ENCODE data around the gene TCF23.

Gene TCF23

GRCh38 chr2:27133195-27133875 lies 15.5 kb upstream of the TCF23 start:
- Histone ChIP-seq H3K27me3 (ENCODE audit: control insufficient read depth, insufficient read depth, low read length) (no peaks in the 10 kb centered on the region), H3K4me1 (ENCODE audit: control insufficient read depth, insufficient read depth, low read length) (peaks cover 7% of the 10 kb centered on the region), H3K9ac (ENCODE audit: low read length) (no peak overlapping the region), H3K4me3 (ENCODE audit: low read length) (peak overlapping the region; percentile 91), H3K36me3 (ENCODE audit: control insufficient read depth, insufficient read depth, low read length) (peaks cover 23% of the 10 kb centered on the region), H3K27ac (ENCODE audit: low read depth, low read length) (no peak overlapping the region)

- Histone ChIP-seq H3K27ac (ENCODE audit: low read depth, low read length) (peak within 1 kb of the TSS; percentile 87), H3K36me3 (ENCODE audit: control insufficient read depth, insufficient read depth, low read length) (peaks cover 23% of the 10 kb centered on the region)
These were observed 14.7 kb upstream of the TCF23 start, which contains the start of gene PREB for GRCh38 chr2:27133905-27134780. PREB (minus strand) TSS chr2:27134636; CDS start chr2:27134421, 215 bp downstream.

GRCh38 chr2:27134781-27135477 lies 13.9 kb upstream of the TCF23 start:
- Histone ChIP-seq H3K4me1 (ENCODE audit: control insufficient read depth, insufficient read depth, low read length) (peaks cover 7% of the 10 kb centered on the region), H3K4me3 (ENCODE audit: low read length) (peak overlapping the region; percentile 91), H3K9ac (ENCODE audit: low read length) (no peak overlapping the region), H3K27me3 (ENCODE audit: control insufficient read depth, insufficient read depth, low read length) (no peaks in the 10 kb centered on the region), H3K36me3 (ENCODE audit: control insufficient read depth, insufficient read depth, low read length) (peaks cover 18% of the 10 kb centered on the region), H3K27ac (ENCODE audit: low read depth, low read length) (peak overlapping the region; percentile 70)

More at GRCh38 chr2:27133905-27134780, 14.7 kb upstream of the TCF23 start, which contains the start of gene PREB:
- Histone ChIP-seq H3K9ac (ENCODE audit: low read length) (peak within 1 kb of the TSS; percentile 83), H3K27me3 (ENCODE audit: control insufficient read depth, insufficient read depth, low read length) (no peaks in the 10 kb centered on the region), H3K4me1 (ENCODE audit: control insufficient read depth, insufficient read depth, low read length) (peaks cover 7% of the 10 kb centered on the region), H3K4me3 (ENCODE audit: low read length) (peak within 1 kb of the TSS; percentile 91)

- H3K27me3 ChIP-seq (ENCODE audit: control insufficient read depth, insufficient read depth, low read length): no peaks in the 10 kb centered on the region
- no peak overlapping the region for H3K27ac ChIP-seq (ENCODE audit: low read depth, low read length)
- H3K4me3 ChIP-seq (ENCODE audit: low read length): no peak overlapping the region
- H3K4me1 ChIP-seq (ENCODE audit: control insufficient read depth, insufficient read depth, low read length): peaks cover 7% of the 10 kb centered on the region
- peaks cover 14% of the 10 kb centered on the region for H3K36me3 ChIP-seq (ENCODE audit: control insufficient read depth, insufficient read depth, low read length)
- H3K9ac ChIP-seq (ENCODE audit: low read length): no peak overlapping the region
These were observed 13.3 kb upstream of the TCF23 start for GRCh38 chr2:27135478-27135955.

- Histone ChIP-seq H3K4me1 (ENCODE audit: control insufficient read depth, insufficient read depth, low read length) (peaks cover 7% of the 10 kb centered on the region), H3K36me3 (ENCODE audit: control insufficient read depth, insufficient read depth, low read length) (peaks cover 4% of the 10 kb centered on the region), H3K27me3 (ENCODE audit: control insufficient read depth, insufficient read depth, low read length) (no peaks in the 10 kb centered on the region), H3K9ac (ENCODE audit: low read length) (no peak overlapping the region), H3K27ac (ENCODE audit: low read depth, low read length) (no peak overlapping the region), H3K4me3 (ENCODE audit: low read length) (no peak overlapping the region)
These were observed 12.1 kb upstream of the TCF23 start for GRCh38 chr2:27136751-27137150.

GRCh38 chr2:27137322-27137935 lies 11.4 kb upstream of the TCF23 start:
- Histone ChIP-seq H3K36me3 (ENCODE audit: control insufficient read depth, insufficient read depth, low read length) (no peaks in the 10 kb centered on the region), H3K4me3 (ENCODE audit: low read length) (no peak overlapping the region), H3K9ac (ENCODE audit: low read length) (no peak overlapping the region), H3K27ac (ENCODE audit: low read depth, low read length) (no peak overlapping the region), H3K27me3 (ENCODE audit: control insufficient read depth, insufficient read depth, low read length) (no peaks in the 10 kb centered on the region), H3K4me1 (ENCODE audit: control insufficient read depth, insufficient read depth, low read length) (peaks cover 7% of the 10 kb centered on the region)

- H3K27ac ChIP-seq (ENCODE audit: low read depth, low read length): no peak overlapping the region
- H3K9ac ChIP-seq (ENCODE audit: low read length): no peak overlapping the region
These were observed 10.7 kb upstream of the TCF23 start for GRCh38 chr2:27138111-27138510.

GRCh38 chr2:27139310-27139709 lies 9.5 kb upstream of the TCF23 start, which contains the start of gene PRR30:
PRR30 (minus strand) TSS chr2:27139410; CDS start chr2:27138329, 1,081 bp downstream.
- Histone ChIP-seq H3K36me3 (ENCODE audit: control insufficient read depth, insufficient read depth, low read length) (no peaks in the 10 kb centered on the region), H3K9ac (ENCODE audit: low read length) (no peak within 1 kb of the TSS), H3K4me1 (ENCODE audit: control insufficient read depth, insufficient read depth, low read length) (no peaks in the 10 kb centered on the region), H3K27ac (ENCODE audit: low read depth, low read length) (no peak within 1 kb of the TSS), H3K4me3 (ENCODE audit: low read length) (no peak within 1 kb of the TSS), H3K27me3 (ENCODE audit: control insufficient read depth, insufficient read depth, low read length) (no peaks in the 10 kb centered on the region)

More at GRCh38 chr2:27138111-27138510, 10.7 kb upstream of the TCF23 start:
- H3K4me3 ChIP-seq (ENCODE audit: low read length): no peak overlapping the region
- H3K27me3 ChIP-seq (ENCODE audit: control insufficient read depth, insufficient read depth, low read length): no peaks in the 10 kb centered on the region
- H3K36me3 ChIP-seq (ENCODE audit: control insufficient read depth, insufficient read depth, low read length): no peaks in the 10 kb centered on the region
- H3K4me1 ChIP-seq (ENCODE audit: control insufficient read depth, insufficient read depth, low read length): peaks cover 6% of the 10 kb centered on the region

- Histone ChIP-seq H3K36me3 (ENCODE audit: control insufficient read depth, insufficient read depth, low read length) (no peaks in the 10 kb centered on the region), H3K4me3 (ENCODE audit: low read length) (no peak overlapping the region), H3K27me3 (ENCODE audit: control insufficient read depth, insufficient read depth, low read length) (no peaks in the 10 kb centered on the region), H3K4me1 (ENCODE audit: control insufficient read depth, insufficient read depth, low read length) (no peaks in the 10 kb centered on the region), H3K27ac (ENCODE audit: low read depth, low read length) (no peak overlapping the region), H3K9ac (ENCODE audit: low read length) (no peak overlapping the region)
These were observed 5.5 kb upstream of the TCF23 start for GRCh38 chr2:27143285-27143684.

- Histone ChIP-seq H3K4me1 (ENCODE audit: control insufficient read depth, insufficient read depth, low read length) (no peaks in the 10 kb centered on the region), H3K27me3 (ENCODE audit: control insufficient read depth, insufficient read depth, low read length) (no peaks in the 10 kb centered on the region), H3K4me3 (ENCODE audit: low read length) (no peak overlapping the region), H3K9ac (ENCODE audit: low read length) (no peak overlapping the region), H3K36me3 (ENCODE audit: control insufficient read depth, insufficient read depth, low read length) (no peaks in the 10 kb centered on the region), H3K27ac (ENCODE audit: low read depth, low read length) (no peak overlapping the region)
These were observed 3.1 kb upstream of the TCF23 start for GRCh38 chr2:27145682-27146081.

GRCh38 chr2:27147935-27148334 lies 869 bp upstream of the TCF23 start:
- Histone ChIP-seq H3K4me1 (ENCODE audit: control insufficient read depth, insufficient read depth, low read length) (no peaks in the 10 kb centered on the region), H3K36me3 (ENCODE audit: control insufficient read depth, insufficient read depth, low read length) (no peaks in the 10 kb centered on the region), H3K27me3 (ENCODE audit: control insufficient read depth, insufficient read depth, low read length) (no peaks in the 10 kb centered on the region), H3K4me3 (ENCODE audit: low read length) (no peak overlapping the region), H3K9ac (ENCODE audit: low read length) (no peak overlapping the region), H3K27ac (ENCODE audit: low read depth, low read length) (no peak overlapping the region)

Data from rectal smooth muscle tissue (tissue), 1 donor.